ENCODE results near the gene SPATS2.
"Not testable (repeated sequence)": the region's sequence is repeated elsewhere in the genome, so short reads cannot be mapped to it uniquely, and the experiment has no call there.

DNA sequence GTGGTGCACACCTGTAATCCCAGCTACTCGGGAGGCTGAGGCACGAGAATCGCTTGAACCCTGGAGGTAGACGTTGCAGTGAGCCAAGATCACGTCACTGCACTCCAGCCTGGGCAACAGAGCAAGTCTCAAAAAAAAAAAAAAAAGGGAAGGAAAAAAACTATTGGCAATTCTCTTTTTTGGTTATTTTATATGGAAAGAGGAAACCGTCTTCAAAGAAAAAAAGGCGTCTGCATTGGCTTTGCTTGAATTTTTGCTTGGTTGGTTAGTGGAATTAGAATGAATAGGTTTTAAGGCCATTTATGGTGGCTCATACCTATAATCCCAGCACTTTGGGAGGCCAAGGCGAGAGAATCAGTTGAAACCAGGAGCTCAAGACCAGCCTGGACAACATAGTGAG is 142.4 kb downstream of the SPATS2 start:
- not testable (repeated sequence) for TF ChIP-seq CTCF (IDR thresholded peaks at IDR 0.05; ENCODE audit: low read length); EZH2 (IDR thresholded peaks at IDR 0.05; ENCODE audit: borderline replicate concordance, low read length)

Data from OCI-LY1 (cell line).